ENCODE results near the gene SEPTIN6.
A peak's percentile ranks its signal among the peaks of the same experiment; 100 is the strongest.

The SEPTIN6 gene

GRCh38 chrX:119647089-119647488, 45.9 kb downstream of the SEPTIN6 start:
- peaks cover 28% of the 10 kb centered on the region for H3K4me1 Mint-ChIP-seq
- peak overlapping the region; percentile 77 for H3K27ac Mint-ChIP-seq
- DNase-seq (ENCODE audit: low spot score in 2 of 2) (no peak), ATAC-seq (no peak)
- peak overlapping the region; percentile 46 for H3K4me3 Mint-ChIP-seq
- H3K9me3 Mint-ChIP-seq = no peaks in the 10 kb centered on the region
- peaks cover 99% of the 10 kb centered on the region for H3K36me3 Mint-ChIP-seq

DNA sequence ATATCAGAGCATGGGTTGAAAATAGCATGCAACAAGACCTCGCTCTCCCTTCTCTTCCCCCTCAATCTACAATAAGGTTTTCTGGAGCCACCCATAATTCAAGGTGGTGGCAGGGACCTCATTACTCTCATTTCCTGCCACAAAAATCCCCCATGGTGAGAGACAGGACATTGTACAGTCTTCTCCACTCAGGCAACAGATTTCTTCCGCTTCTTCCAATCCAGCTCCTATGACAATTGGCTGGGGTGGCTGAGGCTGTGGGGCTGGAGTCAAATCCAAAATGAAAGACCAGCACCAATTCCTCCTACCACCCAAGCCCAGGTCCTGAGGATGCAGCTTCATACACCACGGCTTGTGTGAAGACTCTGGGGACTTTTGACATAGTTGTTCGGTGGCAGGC, 46.5 kb downstream of the SEPTIN6 start:
- no peaks in the 10 kb centered on the region for H3K9me3 Mint-ChIP-seq
- DNase-seq (ENCODE audit: low spot score in 2 of 2) (peak in 1 of 2 donors; percentile 50), ATAC-seq (no peak)
- H3K27ac Mint-ChIP-seq = peak overlapping the region; percentile 77
- peaks cover 30% of the 10 kb centered on the region for H3K4me1 Mint-ChIP-seq
- H3K36me3 Mint-ChIP-seq = peaks cover 100% of the 10 kb centered on the region
- peak overlapping the region; percentile 46 for H3K4me3 Mint-ChIP-seq

- Mint-ChIP-seq H3K27ac (no peak overlapping the region), H3K9me3 (no peaks in the 10 kb centered on the region), H3K36me3 (peaks cover 100% of the 10 kb centered on the region), H3K4me3 (no peak overlapping the region), H3K4me1 (peaks cover 43% of the 10 kb centered on the region)
- ATAC-seq (no peak), DNase-seq (ENCODE audit: low spot score in 2 of 2) (no peak)
Measured at GRCh38 chrX:119643696-119644095, 49.3 kb downstream of the SEPTIN6 start.
